Fibroblast of lung (primary cell): ENCODE measurements around the gene NPIPB6.

Source experiments
- EZH2 ChIP-seq: IDR thresholded peaks from 2 replicates; pipeline ENCODE4 v1.5.1; 2012; ENCODE audit warnings: low read length, control low read depth, mild to moderate bottlenecking; ENCODE audit errors: missing control alignments
- TF ChIP-seq, protein P1 (sequence below), 2 donors: IDR thresholded peaks in 1 of 2; conservative IDR thresholded peaks in 1 of 2; 1 replicate in 1 of 2; 2 replicates in 1 of 2; pipeline ENCODE4 v1.5.1; 2011 to 2012; ENCODE audit warnings: low read length in 2 of 2, control low read depth in 1 of 2, inconsistent platforms in 1 of 2, low read depth in 1 of 2, mild to moderate bottlenecking in 1 of 2

- no peak for TF ChIP-seq EZH2
- TF ChIP-seq, protein P1, sequence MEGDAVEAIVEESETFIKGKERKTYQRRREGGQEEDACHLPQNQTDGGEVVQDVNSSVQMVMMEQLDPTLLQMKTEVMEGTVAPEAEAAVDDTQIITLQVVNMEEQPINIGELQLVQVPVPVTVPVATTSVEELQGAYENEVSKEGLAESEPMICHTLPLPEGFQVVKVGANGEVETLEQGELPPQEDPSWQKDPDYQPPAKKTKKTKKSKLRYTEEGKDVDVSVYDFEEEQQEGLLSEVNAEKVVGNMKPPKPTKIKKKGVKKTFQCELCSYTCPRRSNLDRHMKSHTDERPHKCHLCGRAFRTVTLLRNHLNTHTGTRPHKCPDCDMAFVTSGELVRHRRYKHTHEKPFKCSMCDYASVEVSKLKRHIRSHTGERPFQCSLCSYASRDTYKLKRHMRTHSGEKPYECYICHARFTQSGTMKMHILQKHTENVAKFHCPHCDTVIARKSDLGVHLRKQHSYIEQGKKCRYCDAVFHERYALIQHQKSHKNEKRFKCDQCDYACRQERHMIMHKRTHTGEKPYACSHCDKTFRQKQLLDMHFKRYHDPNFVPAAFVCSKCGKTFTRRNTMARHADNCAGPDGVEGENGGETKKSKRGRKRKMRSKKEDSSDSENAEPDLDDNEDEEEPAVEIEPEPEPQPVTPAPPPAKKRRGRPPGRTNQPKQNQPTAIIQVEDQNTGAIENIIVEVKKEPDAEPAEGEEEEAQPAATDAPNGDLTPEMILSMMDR (conservative IDR thresholded peaks at IDR 0.05 in 1 of 2, IDR thresholded peaks at IDR 0.05 in 1 of 2; ENCODE audit: low read depth in 1 of 2, low read length in 2 of 2), result no peak
Measured at GRCh38 chr16:28324235-28324886, 38.9 kb downstream of the NPIPB6 start.
